ENCODE data around the gene MYBBP1A.

DNA sequence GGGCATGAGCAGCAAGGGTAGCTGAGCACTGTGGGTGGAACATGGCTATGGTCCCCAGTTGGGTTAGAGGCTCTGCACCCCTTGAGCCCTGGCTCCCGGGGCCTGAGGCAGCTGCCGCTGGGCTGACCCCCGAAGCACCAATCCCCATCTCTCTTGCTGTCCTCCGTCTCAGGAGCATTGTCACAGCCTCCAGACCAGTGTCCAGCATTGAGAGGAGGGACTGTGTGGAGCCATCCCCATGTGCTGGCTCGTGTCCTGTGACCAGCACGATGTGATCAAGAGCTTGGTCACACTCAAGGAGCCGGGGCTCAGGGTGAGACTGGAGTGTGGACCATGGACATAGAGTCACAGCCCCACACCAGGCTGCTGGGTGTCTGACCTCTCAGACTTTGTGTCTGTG lies 32.0 kb upstream of the MYBBP1A start:
- TF ChIP-seq SNIP1 (IDR thresholded peaks at IDR 0.05; ENCODE audit: low read depth) (no peak), EZH2 (IDR thresholded peaks at IDR 0.05; ENCODE audit: borderline replicate concordance, low read depth, low read length) (no peak), SNRNP70 (optimal IDR thresholded peaks at IDR 0.05; ENCODE audit: low read depth, low read length) (no peak), TFAM (CRISPR knock-in tag; conservative IDR thresholded peaks at IDR 0.05) (no peak), JUN (IDR thresholded peaks at IDR 0.05; ENCODE audit: borderline replicate concordance, low read depth, low read length) (no peak), JUN (CRISPR knock-in tag; IDR thresholded peaks at IDR 0.05; ENCODE audit: borderline replicate concordance) (no peak), RFX5 (IDR thresholded peaks at IDR 0.05; ENCODE audit: low read depth, low read length) (no peak), POLR2A (conservative IDR thresholded peaks at IDR 0.05) (no peak), ZNF274 (IDR thresholded peaks at IDR 0.05; ENCODE audit: borderline replicate concordance, low read depth, low read length) (no peak), GTF2A2 (tag; IDR thresholded peaks at IDR 0.05) (no peak), NFRKB (IDR thresholded peaks at IDR 0.05; ENCODE audit: low read depth) (no peak), JUNB (CRISPR knock-in tag; conservative IDR thresholded peaks at IDR 0.05) (no peak), SUPT5H (IDR thresholded peaks at IDR 0.05) (no peak)
- TF ChIP-seq, protein P1, sequence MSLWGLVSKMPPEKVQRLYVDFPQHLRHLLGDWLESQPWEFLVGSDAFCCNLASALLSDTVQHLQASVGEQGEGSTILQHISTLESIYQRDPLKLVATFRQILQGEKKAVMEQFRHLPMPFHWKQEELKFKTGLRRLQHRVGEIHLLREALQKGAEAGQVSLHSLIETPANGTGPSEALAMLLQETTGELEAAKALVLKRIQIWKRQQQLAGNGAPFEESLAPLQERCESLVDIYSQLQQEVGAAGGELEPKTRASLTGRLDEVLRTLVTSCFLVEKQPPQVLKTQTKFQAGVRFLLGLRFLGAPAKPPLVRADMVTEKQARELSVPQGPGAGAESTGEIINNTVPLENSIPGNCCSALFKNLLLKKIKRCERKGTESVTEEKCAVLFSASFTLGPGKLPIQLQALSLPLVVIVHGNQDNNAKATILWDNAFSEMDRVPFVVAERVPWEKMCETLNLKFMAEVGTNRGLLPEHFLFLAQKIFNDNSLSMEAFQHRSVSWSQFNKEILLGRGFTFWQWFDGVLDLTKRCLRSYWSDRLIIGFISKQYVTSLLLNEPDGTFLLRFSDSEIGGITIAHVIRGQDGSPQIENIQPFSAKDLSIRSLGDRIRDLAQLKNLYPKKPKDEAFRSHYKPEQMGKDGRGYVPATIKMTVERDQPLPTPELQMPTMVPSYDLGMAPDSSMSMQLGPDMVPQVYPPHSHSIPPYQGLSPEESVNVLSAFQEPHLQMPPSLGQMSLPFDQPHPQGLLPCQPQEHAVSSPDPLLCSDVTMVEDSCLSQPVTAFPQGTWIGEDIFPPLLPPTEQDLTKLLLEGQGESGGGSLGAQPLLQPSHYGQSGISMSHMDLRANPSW (CRISPR knock-in tag; IDR thresholded peaks at IDR 0.05) = no peak
- TF ChIP-seq, protein P2, sequence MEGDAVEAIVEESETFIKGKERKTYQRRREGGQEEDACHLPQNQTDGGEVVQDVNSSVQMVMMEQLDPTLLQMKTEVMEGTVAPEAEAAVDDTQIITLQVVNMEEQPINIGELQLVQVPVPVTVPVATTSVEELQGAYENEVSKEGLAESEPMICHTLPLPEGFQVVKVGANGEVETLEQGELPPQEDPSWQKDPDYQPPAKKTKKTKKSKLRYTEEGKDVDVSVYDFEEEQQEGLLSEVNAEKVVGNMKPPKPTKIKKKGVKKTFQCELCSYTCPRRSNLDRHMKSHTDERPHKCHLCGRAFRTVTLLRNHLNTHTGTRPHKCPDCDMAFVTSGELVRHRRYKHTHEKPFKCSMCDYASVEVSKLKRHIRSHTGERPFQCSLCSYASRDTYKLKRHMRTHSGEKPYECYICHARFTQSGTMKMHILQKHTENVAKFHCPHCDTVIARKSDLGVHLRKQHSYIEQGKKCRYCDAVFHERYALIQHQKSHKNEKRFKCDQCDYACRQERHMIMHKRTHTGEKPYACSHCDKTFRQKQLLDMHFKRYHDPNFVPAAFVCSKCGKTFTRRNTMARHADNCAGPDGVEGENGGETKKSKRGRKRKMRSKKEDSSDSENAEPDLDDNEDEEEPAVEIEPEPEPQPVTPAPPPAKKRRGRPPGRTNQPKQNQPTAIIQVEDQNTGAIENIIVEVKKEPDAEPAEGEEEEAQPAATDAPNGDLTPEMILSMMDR (IDR thresholded peaks at IDR 0.05 in 2 of 3, conservative IDR thresholded peaks at IDR 0.05 in 1 of 3; ENCODE audit: insufficient read depth in 2 of 3, low read depth in 1 of 3, low read length in 3 of 3) = no peak

Data from K562 (cell line).